HG03520 (cell line): ENCODE data around the gene JPT1.
"Not testable (repeated sequence)": the region's sequence is repeated elsewhere in the genome, so short reads cannot be mapped to it uniquely, and the experiment has no call there.

ENCODE experiments used
- ATAC-seq: cut with Tn5 transposase; IDR thresholded peaks from one replicate; pipeline ENCODE4 v1.9.1; 2021; ENCODE audit warnings: mild to moderate bottlenecking, moderate library complexity; ENCODE audit not compliant: unreplicated experiment

JPT1 gene

GRCh38 chr17:75158480-75158879 lies 4.2 kb upstream of the JPT1 start:
- ATAC-seq = not testable (repeated sequence)

- no peak for ATAC-seq
Measured at GRCh38 chr17:75155191-75155601, 884 bp upstream of the JPT1 start.

- peak; percentile 1 for ATAC-seq
Measured at GRCh38 chr17:75153780-75154194, 525 bp downstream of the JPT1 start.

GRCh38 chr17:75152922-75153779 lies 1.2 kb downstream of the JPT1 start:
- no peak for ATAC-seq

GRCh38 chr17:75152523-75152921 lies 1.8 kb downstream of the JPT1 start:
- ATAC-seq = no peak

- ATAC-seq = no peak
Measured at GRCh38 chr17:75151930-75152329, 2.4 kb downstream of the JPT1 start.

- no peak for ATAC-seq
Measured at GRCh38 chr17:75147878-75148546, 6.3 kb downstream of the JPT1 start.

GRCh38 chr17:75146592-75146991 lies 7.7 kb downstream of the JPT1 start:
- ATAC-seq = no peak

GRCh38 chr17:75144816-75145512 lies 9.3 kb downstream of the JPT1 start:
- ATAC-seq = no peak

GRCh38 chr17:75142236-75142971 lies 11.9 kb downstream of the JPT1 start:
- no peak for ATAC-seq

- ATAC-seq = no peak
Measured at GRCh38 chr17:75138519-75138918, 15.8 kb downstream of the JPT1 start.

GRCh38 chr17:75137762-75138161 lies 16.6 kb downstream of the JPT1 start:
- not testable (repeated sequence) for ATAC-seq

GRCh38 chr17:75135946-75136345 lies 18.4 kb downstream of the JPT1 start:
- ATAC-seq = no peak

GRCh38 chr17:75135452-75135851 lies 18.9 kb downstream of the JPT1 start:
- no peak for ATAC-seq

GRCh38 chr17:75133607-75134347 lies 20.5 kb downstream of the JPT1 start:
- not testable (repeated sequence) for ATAC-seq

GRCh38 chr17:75133001-75133400 lies 21.3 kb downstream of the JPT1 start:
- no peak for ATAC-seq

GRCh38 chr17:75132018-75133000 lies 22.0 kb downstream of the JPT1 start:
- not testable (repeated sequence) for ATAC-seq

GRCh38 chr17:75131278-75132017 lies 22.9 kb downstream of the JPT1 start, which contains the start of gene NT5C:
Gene NT5C (minus strand): TSS chr17:75131742. CDS start chr17:75131707, 35 bp downstream.
- ATAC-seq = peak; percentile 63
